Neural progenitor cell (in vitro differentiated cells): ENCODE data around the gene ATXN1.

Source experiments
- EZH2 ChIP-seq: fragments of 200-600 bp; sonication (generic); IDR thresholded peaks from 2 replicates; pipeline ENCODE4 v1.6.1; 2017; ENCODE audit warnings: antibody characterized with exemption, mild to moderate bottlenecking, moderate library complexity
- EZH2phosphoT487 ChIP-seq: fragments of 200-600 bp; sonication (generic); IDR thresholded peaks from 2 replicates; pipeline ENCODE4 v1.6.1; 2017; ENCODE audit warnings: antibody characterized with exemption
- TF ChIP-seq, protein P1 (sequence below): fragments of 200-600 bp; sonication (generic); IDR thresholded peaks from 2 replicates; pipeline ENCODE4 v1.5.1; 2017; ENCODE audit warnings: antibody characterized with exemption, mild to moderate bottlenecking

DNA sequence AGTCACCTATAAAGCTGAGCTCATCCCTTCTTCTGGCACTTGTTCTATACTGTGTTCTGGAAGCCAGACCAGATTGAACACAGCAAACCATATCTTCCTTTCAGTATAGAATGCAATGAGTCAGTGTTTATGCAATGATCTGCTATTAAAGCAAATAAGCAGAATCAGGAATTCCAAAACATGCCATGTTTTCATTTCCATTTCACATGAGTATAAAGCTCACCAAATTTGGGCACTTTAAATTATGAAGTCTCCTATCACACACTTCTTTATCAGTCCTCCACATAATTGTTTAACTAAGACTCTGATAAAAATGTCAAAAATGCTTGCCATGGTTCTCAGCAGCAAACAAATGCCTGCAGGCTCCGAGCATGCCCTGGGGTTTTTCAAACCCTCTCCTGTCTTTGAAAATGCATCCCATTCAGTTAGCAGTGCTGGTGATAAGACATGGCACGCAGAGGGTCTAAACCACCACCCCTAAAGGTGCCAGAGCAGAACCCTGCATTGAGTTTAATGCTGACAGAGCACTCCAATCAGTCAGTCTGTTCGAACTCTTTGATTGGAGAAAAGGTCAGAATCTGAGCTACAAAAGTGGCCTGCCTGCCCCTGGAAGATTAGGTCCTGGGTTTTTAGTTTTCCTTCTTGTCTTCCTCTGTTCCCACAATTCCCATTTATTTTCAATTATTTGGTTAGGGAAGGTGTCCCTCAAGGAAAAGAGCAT, 288.8 kb downstream of the ATXN1 start:
- no peak for TF ChIP-seq EZH2
- TF ChIP-seq, protein P1, sequence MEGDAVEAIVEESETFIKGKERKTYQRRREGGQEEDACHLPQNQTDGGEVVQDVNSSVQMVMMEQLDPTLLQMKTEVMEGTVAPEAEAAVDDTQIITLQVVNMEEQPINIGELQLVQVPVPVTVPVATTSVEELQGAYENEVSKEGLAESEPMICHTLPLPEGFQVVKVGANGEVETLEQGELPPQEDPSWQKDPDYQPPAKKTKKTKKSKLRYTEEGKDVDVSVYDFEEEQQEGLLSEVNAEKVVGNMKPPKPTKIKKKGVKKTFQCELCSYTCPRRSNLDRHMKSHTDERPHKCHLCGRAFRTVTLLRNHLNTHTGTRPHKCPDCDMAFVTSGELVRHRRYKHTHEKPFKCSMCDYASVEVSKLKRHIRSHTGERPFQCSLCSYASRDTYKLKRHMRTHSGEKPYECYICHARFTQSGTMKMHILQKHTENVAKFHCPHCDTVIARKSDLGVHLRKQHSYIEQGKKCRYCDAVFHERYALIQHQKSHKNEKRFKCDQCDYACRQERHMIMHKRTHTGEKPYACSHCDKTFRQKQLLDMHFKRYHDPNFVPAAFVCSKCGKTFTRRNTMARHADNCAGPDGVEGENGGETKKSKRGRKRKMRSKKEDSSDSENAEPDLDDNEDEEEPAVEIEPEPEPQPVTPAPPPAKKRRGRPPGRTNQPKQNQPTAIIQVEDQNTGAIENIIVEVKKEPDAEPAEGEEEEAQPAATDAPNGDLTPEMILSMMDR, result no peak
- no peak for TF ChIP-seq EZH2phosphoT487
